Suprapubic skin (tissue), 4 donors: ENCODE measurements around the gene EEPD1. TPM values are rescaled to one million over a fixed set of nuclear protein-coding genes. Genes with fewer than 3 reads are reported as not detected.
A peak's percentile ranks its signal among the peaks of the same experiment; 100 is the strongest.

Experiments used
- DNase-seq, 2 donors: peaks; one replicate each; pipeline ENCODE4 v3.0.0-alpha.2; 2019; ENCODE audit warnings: low spot score in 2 of 2
- H3K27ac ChIP-seq: fragments of 200-600 bp; sonication (generic); one replicate; pipeline ENCODE4 v1.5.1; 2019
- H3K27me3 ChIP-seq: fragments of 200-600 bp; sonication (generic); one replicate; pipeline ENCODE4 v1.5.1; 2019
- H3K36me3 ChIP-seq: fragments of 200-600 bp; sonication (generic); one replicate; pipeline ENCODE4 v1.5.1; 2019
- H3K4me1 ChIP-seq: fragments of 200-600 bp; sonication (generic); one replicate; pipeline ENCODE4 v1.5.1; 2019
- H3K4me3 ChIP-seq: fragments of 200-600 bp; sonication (generic); one replicate; pipeline ENCODE4 v1.5.1; 2019; ENCODE audit warnings: mild to moderate bottlenecking
- H3K9me3 ChIP-seq: fragments of 200-600 bp; sonication (generic); one replicate; pipeline ENCODE4 v1.5.1; 2019
- EP300 ChIP-seq: sonication (generic); formaldehyde crosslinking; IDR thresholded peaks from one replicate; pipeline ENCODE4 v1.6.1; 2017; ENCODE audit warnings: antibody characterized with exemption
- POLR2A ChIP-seq, 2 donors: fragments of 450-650 bp; IDR thresholded peaks; one replicate each; pipeline ENCODE4 v1.6.1; 2017; ENCODE audit warnings: antibody characterized with exemption in 2 of 2, mild to moderate bottlenecking in 2 of 2, moderate library complexity in 2 of 2
- POLR2AphosphoS5 ChIP-seq, 3 donors: sonication (generic); formaldehyde crosslinking; IDR thresholded peaks; one replicate each; pipeline ENCODE4 v1.6.1; 2017; ENCODE audit warnings: antibody characterized with exemption in 3 of 3
- WGBS: methylation state at CpG from one replicate; pipeline ENCODE4 v1.1.5; 2018; 5-methylcytosine and 5-hydroxymethylcytosine counted together
- total RNA-seq, 4 donors: library from RNA; depleted of rRNA; stranded (reverse); fragments of >200 nt; gene quantifications; one replicate each; pipeline ENCODE4 v1.1.0, GENCODE V29; 2016
- TF ChIP-seq, protein P1 (sequence below), 2 donors: fragments of 200-600 bp in 1 of 2; fragments of 450-650 bp in 1 of 2; sonication (generic) in 1 of 2; IDR thresholded peaks; one replicate each; pipeline ENCODE4 v1.5.1; 2016 to 2019; ENCODE audit warnings: antibody characterized with exemption in 2 of 2, mild to moderate bottlenecking in 1 of 2, moderate library complexity in 1 of 2

EEPD1 gene
- total RNA-seq, 4 donors from 2014 or later: 11.7 to 18.2 (median 16.1) TPM

DNA sequence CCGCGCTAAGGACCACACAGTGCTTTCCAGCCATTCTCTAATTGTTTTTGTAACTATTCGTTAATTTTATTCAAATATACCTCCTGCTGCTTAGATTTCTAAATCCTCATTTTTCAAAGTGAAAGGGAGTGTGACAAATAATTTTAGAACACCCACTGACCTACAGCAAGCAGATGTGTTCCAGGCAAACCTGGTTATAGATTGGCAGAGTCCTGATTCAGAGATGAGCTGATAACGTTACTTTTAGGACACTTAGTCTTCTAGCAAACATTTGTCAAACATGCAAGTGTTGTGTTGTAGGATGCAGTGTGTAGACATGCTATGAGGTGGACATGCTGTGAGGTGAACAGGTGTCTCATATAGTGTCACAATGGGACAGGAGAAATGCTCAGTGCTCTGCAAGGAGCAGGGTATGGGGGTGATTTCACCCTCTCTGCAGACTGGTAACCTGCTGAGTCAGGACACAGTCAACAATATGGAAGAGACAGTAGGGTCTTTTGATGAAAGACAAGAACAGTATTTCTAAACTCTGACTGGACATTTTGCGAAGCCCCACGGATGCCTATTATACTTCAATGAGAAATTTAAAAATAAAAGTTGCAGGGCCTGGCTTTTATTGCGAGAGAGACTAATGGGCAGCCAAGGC, 144.4 kb downstream of the EEPD1 start:
- peaks cover 18% of the 10 kb centered on the region for H3K4me1 ChIP-seq
- H3K9me3 ChIP-seq: no peaks in the 10 kb centered on the region
- no peak for TF ChIP-seq POLR2A (IDR thresholded peaks at IDR 0.05)
- no peak for TF ChIP-seq POLR2AphosphoS5 (IDR thresholded peaks at IDR 0.05)
- TF ChIP-seq, protein P1, sequence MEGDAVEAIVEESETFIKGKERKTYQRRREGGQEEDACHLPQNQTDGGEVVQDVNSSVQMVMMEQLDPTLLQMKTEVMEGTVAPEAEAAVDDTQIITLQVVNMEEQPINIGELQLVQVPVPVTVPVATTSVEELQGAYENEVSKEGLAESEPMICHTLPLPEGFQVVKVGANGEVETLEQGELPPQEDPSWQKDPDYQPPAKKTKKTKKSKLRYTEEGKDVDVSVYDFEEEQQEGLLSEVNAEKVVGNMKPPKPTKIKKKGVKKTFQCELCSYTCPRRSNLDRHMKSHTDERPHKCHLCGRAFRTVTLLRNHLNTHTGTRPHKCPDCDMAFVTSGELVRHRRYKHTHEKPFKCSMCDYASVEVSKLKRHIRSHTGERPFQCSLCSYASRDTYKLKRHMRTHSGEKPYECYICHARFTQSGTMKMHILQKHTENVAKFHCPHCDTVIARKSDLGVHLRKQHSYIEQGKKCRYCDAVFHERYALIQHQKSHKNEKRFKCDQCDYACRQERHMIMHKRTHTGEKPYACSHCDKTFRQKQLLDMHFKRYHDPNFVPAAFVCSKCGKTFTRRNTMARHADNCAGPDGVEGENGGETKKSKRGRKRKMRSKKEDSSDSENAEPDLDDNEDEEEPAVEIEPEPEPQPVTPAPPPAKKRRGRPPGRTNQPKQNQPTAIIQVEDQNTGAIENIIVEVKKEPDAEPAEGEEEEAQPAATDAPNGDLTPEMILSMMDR (IDR thresholded peaks at IDR 0.05): no peak
- no peak for TF ChIP-seq EP300
- H3K4me3 ChIP-seq: no peak overlapping the region
- no peak for DNase-seq
- peaks cover 12% of the 10 kb centered on the region for H3K36me3 ChIP-seq
- 93% methylated on average over 7 of the region's 7 CpGs for WGBS
- H3K27me3 ChIP-seq: no peaks in the 10 kb centered on the region
- H3K27ac ChIP-seq: no peak overlapping the region

DNA sequence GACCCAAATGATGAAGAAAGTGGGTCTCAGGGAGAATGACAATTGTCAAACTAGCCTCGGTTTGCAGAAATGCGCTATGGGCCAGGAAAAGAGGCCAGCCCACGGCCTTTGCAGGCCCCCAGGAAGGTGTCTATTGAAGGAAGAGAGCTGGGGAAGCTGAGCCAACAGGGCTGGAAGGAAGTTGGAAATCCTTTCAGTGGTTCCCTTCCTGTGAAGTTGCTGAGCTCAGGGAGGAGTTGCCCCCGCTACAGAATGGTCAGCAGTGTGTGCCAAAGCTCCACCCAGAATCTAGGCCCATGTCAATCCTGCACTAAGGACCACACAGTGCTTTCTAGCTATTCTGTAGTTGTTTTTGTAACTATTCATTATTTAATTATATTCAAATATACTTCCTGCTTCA, 145.1 kb downstream of the EEPD1 start:
- TF ChIP-seq POLR2A (IDR thresholded peaks at IDR 0.05) (no peak), POLR2AphosphoS5 (IDR thresholded peaks at IDR 0.05) (no peak), EP300 (no peak)
- TF ChIP-seq, protein P1 (IDR thresholded peaks at IDR 0.05): no peak
- Histone ChIP-seq H3K9me3 (no peaks in the 10 kb centered on the region), H3K36me3 (peaks cover 12% of the 10 kb centered on the region), H3K4me3 (no peak overlapping the region), H3K27ac (no peak overlapping the region), H3K4me1 (peaks cover 23% of the 10 kb centered on the region), H3K27me3 (no peaks in the 10 kb centered on the region)
- 67% methylated on average over 4 of the region's 4 CpGs for WGBS
- no peak for DNase-seq

DNA sequence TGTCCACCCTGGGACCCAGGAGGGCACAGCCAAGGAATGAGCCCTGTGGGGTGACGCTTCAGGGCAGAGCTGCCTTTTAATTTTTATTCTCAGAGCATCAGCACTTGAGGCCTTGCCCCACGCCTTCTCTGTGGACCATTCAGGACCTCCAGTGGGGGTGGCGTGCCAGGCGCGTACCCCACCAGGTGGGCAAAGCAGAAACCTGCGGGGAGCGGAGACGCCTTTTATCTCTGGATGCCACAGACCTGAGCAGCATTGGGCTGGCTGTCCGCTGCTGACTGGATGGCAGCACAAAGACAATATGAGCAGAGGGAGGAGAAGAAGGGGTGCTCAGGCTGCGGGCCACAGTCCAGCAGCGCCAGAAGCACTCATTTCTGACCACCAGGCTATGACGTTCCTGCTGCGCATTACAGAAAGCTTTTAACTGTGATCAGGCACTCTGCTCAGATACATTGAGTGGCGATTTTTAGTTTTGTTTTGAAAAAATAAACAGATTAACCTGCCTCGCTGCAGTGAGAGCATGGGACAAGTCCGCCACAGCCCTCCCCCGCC, 146.2 kb downstream of the EEPD1 start:
- Histone ChIP-seq H3K27ac (no peak overlapping the region), H3K9me3 (no peaks in the 10 kb centered on the region), H3K4me3 (no peak overlapping the region), H3K36me3 (peaks cover 12% of the 10 kb centered on the region), H3K4me1 (peaks cover 35% of the 10 kb centered on the region), H3K27me3 (no peaks in the 10 kb centered on the region)
- 94% methylated on average over 17 of the region's 17 CpGs for WGBS
- no peak for TF ChIP-seq POLR2A (IDR thresholded peaks at IDR 0.05)
- TF ChIP-seq EP300: no peak
- TF ChIP-seq, protein P1 (IDR thresholded peaks at IDR 0.05): no peak
- no peak for TF ChIP-seq POLR2AphosphoS5 (IDR thresholded peaks at IDR 0.05)
- no peak for DNase-seq

DNA sequence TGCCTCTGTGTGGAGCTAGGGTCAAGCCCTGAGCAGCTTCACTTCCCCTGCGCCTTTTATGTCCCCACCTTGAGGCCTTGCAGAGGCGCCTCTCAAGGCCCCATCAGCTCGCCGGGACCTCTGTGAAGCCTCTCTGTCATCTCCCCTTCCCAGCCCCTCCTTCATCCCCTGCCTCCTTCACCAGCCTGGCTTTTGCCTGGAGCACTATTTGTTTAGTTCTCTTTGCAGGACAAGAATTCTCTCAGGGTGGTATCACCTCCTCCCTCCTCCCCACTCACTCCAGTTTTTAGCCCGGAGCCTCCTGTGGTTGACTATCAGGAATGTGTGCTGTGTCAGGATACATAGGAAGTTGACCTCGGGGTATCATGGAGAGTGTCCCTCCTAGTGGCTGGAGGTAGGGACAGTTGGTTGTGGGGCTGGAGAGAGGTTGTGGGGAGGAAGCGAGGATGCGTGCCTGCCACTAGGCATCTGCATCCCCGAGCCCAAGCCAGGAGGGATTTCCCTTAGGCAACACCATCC, 146.8 kb downstream of the EEPD1 start:
- peak in 1 of 2 donors; percentile 43 for DNase-seq
- Histone ChIP-seq H3K27me3 (no peaks in the 10 kb centered on the region), H3K27ac (no peak overlapping the region), H3K36me3 (peaks cover 12% of the 10 kb centered on the region), H3K4me1 (peaks cover 41% of the 10 kb centered on the region), H3K4me3 (no peak overlapping the region), H3K9me3 (no peaks in the 10 kb centered on the region)
- TF ChIP-seq EP300 (no peak), POLR2AphosphoS5 (IDR thresholded peaks at IDR 0.05) (no peak), POLR2A (IDR thresholded peaks at IDR 0.05) (no peak)
- TF ChIP-seq, protein P1 (IDR thresholded peaks at IDR 0.05): no peak
- WGBS: 83% methylated on average over 9 of the region's 9 CpGs

DNA sequence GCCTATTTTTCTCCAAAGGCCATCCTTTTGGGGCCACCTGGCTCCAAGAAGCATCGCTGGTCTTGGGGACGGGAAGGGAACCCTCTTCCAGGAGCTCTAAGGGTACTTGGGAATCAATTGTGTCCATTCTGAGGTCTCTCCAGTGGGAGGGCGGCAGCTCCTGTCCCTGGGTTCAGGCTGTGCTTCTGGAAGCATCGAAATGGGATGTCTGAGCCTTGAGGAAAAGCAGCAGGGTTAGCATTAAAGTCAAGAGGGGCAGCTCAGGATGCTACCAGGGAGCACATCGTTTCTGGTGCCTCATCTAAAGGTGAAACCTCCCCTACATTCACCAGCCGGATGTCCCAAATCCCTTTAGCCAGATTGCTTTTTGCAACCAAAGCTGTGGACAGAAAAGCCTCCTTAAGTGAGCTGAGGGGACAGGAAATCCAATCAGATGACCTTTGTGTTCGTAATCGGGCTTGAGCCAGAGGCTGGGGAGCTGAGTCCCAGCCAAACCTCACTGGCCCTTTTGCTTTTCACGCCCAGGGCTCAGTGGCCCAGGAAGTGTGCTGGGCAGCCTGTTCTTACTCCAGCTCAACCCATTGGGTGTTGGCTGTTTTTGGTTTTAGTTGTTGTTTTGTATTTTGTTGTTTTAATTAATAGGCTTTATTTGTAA, 147.8 kb downstream of the EEPD1 start:
- peak overlapping the region; percentile 53 for H3K27ac ChIP-seq
- H3K9me3 ChIP-seq: no peaks in the 10 kb centered on the region
- WGBS: 54% methylated on average over 6 of the region's 9 CpGs

More for the DNA sequence above, 147.8 kb downstream of the EEPD1 start:
- Histone ChIP-seq H3K36me3 (peaks cover 12% of the 10 kb centered on the region), H3K27me3 (no peaks in the 10 kb centered on the region), H3K4me1 (peaks cover 41% of the 10 kb centered on the region), H3K4me3 (no peak overlapping the region)
- TF ChIP-seq, protein P1 (IDR thresholded peaks at IDR 0.05): no peak
- TF ChIP-seq POLR2AphosphoS5 (IDR thresholded peaks at IDR 0.05) (no peak), EP300 (no peak), POLR2A (IDR thresholded peaks at IDR 0.05) (no peak)
- peak; percentile 64 to 67 for DNase-seq
